22Rv1 (cell line): ENCODE data around the gene EEF1A1.

Experiments used
- ZFX ChIP-seq: fragments of 450-650 bp; IDR thresholded peaks from 2 replicates; pipeline ENCODE4 v1.6.1; 2017; ENCODE audit warnings: antibody characterized with exemption, borderline replicate concordance
- TF ChIP-seq, protein P1 (sequence below): fragments of 450-650 bp; IDR thresholded peaks from 2 replicates; pipeline ENCODE4 v1.5.1; 2017; ENCODE audit warnings: mild to moderate bottlenecking

DNA sequence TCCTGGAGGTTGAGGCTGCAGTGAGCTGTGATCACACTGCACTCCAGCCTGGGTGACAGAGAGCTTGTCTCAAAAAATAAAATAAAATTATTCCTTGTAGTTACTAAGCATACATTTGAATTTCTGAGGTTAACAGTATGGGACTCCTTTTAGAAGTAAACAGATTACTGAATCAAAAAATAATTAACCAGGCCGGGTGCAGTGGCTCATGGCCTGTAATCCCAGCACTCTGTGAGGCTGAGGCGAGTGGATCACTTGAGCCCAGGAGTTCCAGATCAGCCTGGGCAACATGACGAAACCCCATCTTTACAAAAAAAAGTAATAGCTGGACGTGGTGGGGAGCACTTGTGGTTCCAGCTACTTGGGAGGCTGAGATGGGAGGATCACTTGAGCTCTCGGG, 22.1 kb upstream of the EEF1A1 start:
- TF ChIP-seq, protein P1, sequence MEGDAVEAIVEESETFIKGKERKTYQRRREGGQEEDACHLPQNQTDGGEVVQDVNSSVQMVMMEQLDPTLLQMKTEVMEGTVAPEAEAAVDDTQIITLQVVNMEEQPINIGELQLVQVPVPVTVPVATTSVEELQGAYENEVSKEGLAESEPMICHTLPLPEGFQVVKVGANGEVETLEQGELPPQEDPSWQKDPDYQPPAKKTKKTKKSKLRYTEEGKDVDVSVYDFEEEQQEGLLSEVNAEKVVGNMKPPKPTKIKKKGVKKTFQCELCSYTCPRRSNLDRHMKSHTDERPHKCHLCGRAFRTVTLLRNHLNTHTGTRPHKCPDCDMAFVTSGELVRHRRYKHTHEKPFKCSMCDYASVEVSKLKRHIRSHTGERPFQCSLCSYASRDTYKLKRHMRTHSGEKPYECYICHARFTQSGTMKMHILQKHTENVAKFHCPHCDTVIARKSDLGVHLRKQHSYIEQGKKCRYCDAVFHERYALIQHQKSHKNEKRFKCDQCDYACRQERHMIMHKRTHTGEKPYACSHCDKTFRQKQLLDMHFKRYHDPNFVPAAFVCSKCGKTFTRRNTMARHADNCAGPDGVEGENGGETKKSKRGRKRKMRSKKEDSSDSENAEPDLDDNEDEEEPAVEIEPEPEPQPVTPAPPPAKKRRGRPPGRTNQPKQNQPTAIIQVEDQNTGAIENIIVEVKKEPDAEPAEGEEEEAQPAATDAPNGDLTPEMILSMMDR = no peak
- no peak for TF ChIP-seq ZFX
